Adrenal gland (tissue), 5 donors: Measurements from ENCODE around the gene CCDC73.

Experiments used
- CTCF ChIP-seq, 6 experiments: fragments of 450-650 bp in 4 of 6; fragments of 200-600 bp in 2 of 6; sonication (generic) in 1 of 6; IDR thresholded peaks; 1 replicate in 5 of 6; 2 replicates in 1 of 6; pipeline versions ENCODE4 v1.5.1 to v1.8.0; 2016 to 2021; ENCODE audit warnings: antibody characterized with exemption in 6 of 6, mild to moderate bottlenecking in 2 of 6, moderate library complexity in 1 of 6
- POLR2A ChIP-seq, 2 donors: fragments of 450-650 bp; IDR thresholded peaks; one replicate each; pipeline ENCODE4 v1.6.1; 2017; ENCODE audit warnings: antibody characterized with exemption in 2 of 2, mild to moderate bottlenecking in 2 of 2, moderate library complexity in 1 of 2
- donor health status: DM: no; HTN: no; CAD: no.

GRCh38 chr11:32641361-32641760 lies 153.1 kb downstream of the CCDC73 start:
- TF ChIP-seq CTCF (IDR thresholded peaks at IDR 0.05) (no peak), POLR2A (IDR thresholded peaks at IDR 0.05) (no peak)
